NCI-H1105 (cell line): Measurements from ENCODE around the gene SSTR4.

Experiments used
- DNase-seq: peaks from one replicate; lab custom pipeline; 2025; lab: John Stamatoyannopoulos, UW

The SSTR4 gene

GRCh38 chr20:23086931-23087411 is 51.9 kb downstream of the SSTR4 start:
- no peak for DNase-seq

GRCh38 chr20:23087587-23088251 is 52.6 kb downstream of the SSTR4 start:
- no peak for DNase-seq
